Activated naive CD8-positive, alpha-beta T cell treated with anti-CD3 and anti-CD28 coated beads for 36 hours (primary cell): Measurements from ENCODE around the gene NFIA. TPM values are rescaled to one million over a fixed set of nuclear protein-coding genes. Genes with fewer than 3 reads are reported as not detected.

Experiments used
- DNase-seq: peaks from one replicate; pipeline ENCODE4 v3.0.0; 2021
- H3K27ac Mint-ChIP-seq: one replicate; pipeline ENCODE4 v1.8.0; 2022; ENCODE audit warnings: mild to moderate bottlenecking, moderate library complexity, mixed read lengths
- H3K27me3 Mint-ChIP-seq: one replicate; pipeline ENCODE4 v1.8.0; 2022; ENCODE audit warnings: mild to moderate bottlenecking, mixed read lengths
- H3K36me3 Mint-ChIP-seq: one replicate; pipeline ENCODE4 v1.8.0; 2021; ENCODE audit warnings: mild to moderate bottlenecking, mixed read lengths
- H3K4me1 Mint-ChIP-seq: one replicate; pipeline ENCODE4 v1.8.0; 2021; ENCODE audit warnings: mixed read lengths
- H3K4me3 Mint-ChIP-seq: one replicate; pipeline ENCODE4 v1.8.0; 2022; ENCODE audit warnings: mild to moderate bottlenecking, moderate library complexity, mixed read lengths
- H3K9me3 Mint-ChIP-seq: one replicate; pipeline ENCODE4 v1.8.0; 2022; ENCODE audit warnings: mixed read lengths
- total RNA-seq, 2 experiments: library from RNA; stranded (reverse); gene quantifications; one replicate each; pipeline ENCODE4 v1.2.3, GENCODE V29; 2021

Gene NFIA
- total RNA-seq, 2 experiments from 2014 or later: 1.3 to 1.7 TPM

- H3K4me3 Mint-ChIP-seq: peak overlapping the region; percentile 93
- H3K4me1 Mint-ChIP-seq: peaks cover 45% of the 10 kb centered on the region
- no peaks in the 10 kb centered on the region for H3K36me3 Mint-ChIP-seq
- peak; percentile 80 for DNase-seq
- no peaks in the 10 kb centered on the region for H3K9me3 Mint-ChIP-seq
- peaks cover 22% of the 10 kb centered on the region for H3K27me3 Mint-ChIP-seq
- peak overlapping the region; percentile 87 for H3K27ac Mint-ChIP-seq
Measured at GRCh38 chr1:61076728-61077675, 5.4 kb upstream of the NFIA start.

GRCh38 chr1:61077676-61078541 is 4.5 kb upstream of the NFIA start:
- Mint-ChIP-seq H3K4me3 (peak overlapping the region; percentile 93), H3K36me3 (no peaks in the 10 kb centered on the region), H3K27ac (peak overlapping the region; percentile 87), H3K27me3 (peaks cover 22% of the 10 kb centered on the region), H3K9me3 (no peaks in the 10 kb centered on the region), H3K4me1 (peaks cover 45% of the 10 kb centered on the region)
- peak; percentile 88 for DNase-seq

GRCh38 chr1:61078618-61079295 is 3.6 kb upstream of the NFIA start:
- DNase-seq: no peak
- H3K9me3 Mint-ChIP-seq: no peaks in the 10 kb centered on the region
- H3K4me1 Mint-ChIP-seq: peaks cover 47% of the 10 kb centered on the region
- H3K27ac Mint-ChIP-seq: peak overlapping the region; percentile 20
- peak overlapping the region; percentile 93 for H3K4me3 Mint-ChIP-seq
- H3K27me3 Mint-ChIP-seq: peaks cover 25% of the 10 kb centered on the region
- peaks cover 1% of the 10 kb centered on the region for H3K36me3 Mint-ChIP-seq

- Mint-ChIP-seq H3K4me3 (peak overlapping the region; percentile 26), H3K4me1 (peaks cover 51% of the 10 kb centered on the region), H3K27me3 (peaks cover 31% of the 10 kb centered on the region), H3K36me3 (peaks cover 2% of the 10 kb centered on the region), H3K9me3 (no peaks in the 10 kb centered on the region), H3K27ac (no peak overlapping the region)
- DNase-seq: no peak
Measured at GRCh38 chr1:61079296-61079897, 3.0 kb upstream of the NFIA start.

GRCh38 chr1:61079898-61080336 is 2.4 kb upstream of the NFIA start:
- no peak for DNase-seq
- Mint-ChIP-seq H3K36me3 (peaks cover 2% of the 10 kb centered on the region), H3K4me3 (peak overlapping the region; percentile 26), H3K4me1 (peaks cover 52% of the 10 kb centered on the region), H3K9me3 (no peaks in the 10 kb centered on the region), H3K27ac (no peak overlapping the region), H3K27me3 (peaks cover 34% of the 10 kb centered on the region)

GRCh38 chr1:61080413-61081143 is 1.8 kb upstream of the NFIA start:
- H3K36me3 Mint-ChIP-seq: peaks cover 2% of the 10 kb centered on the region
- H3K4me1 Mint-ChIP-seq: peaks cover 54% of the 10 kb centered on the region
- no peaks in the 10 kb centered on the region for H3K9me3 Mint-ChIP-seq
- peaks cover 34% of the 10 kb centered on the region for H3K27me3 Mint-ChIP-seq
- no peak overlapping the region for H3K27ac Mint-ChIP-seq
- peak overlapping the region; percentile 29 for H3K4me3 Mint-ChIP-seq
- no peak for DNase-seq

GRCh38 chr1:61081144-61081685 is 1.1 kb upstream of the NFIA start:
- Mint-ChIP-seq H3K9me3 (no peaks in the 10 kb centered on the region), H3K4me3 (peak overlapping the region; percentile 74), H3K4me1 (peaks cover 51% of the 10 kb centered on the region), H3K36me3 (peaks cover 2% of the 10 kb centered on the region), H3K27ac (peak overlapping the region; percentile 18), H3K27me3 (peaks cover 34% of the 10 kb centered on the region)
- DNase-seq: no peak

GRCh38 chr1:61081686-61082310 is 563 bp upstream of the NFIA start:
- peaks cover 34% of the 10 kb centered on the region for H3K27me3 Mint-ChIP-seq
- DNase-seq: peak; percentile 60
- peak overlapping the region; percentile 74 for H3K4me3 Mint-ChIP-seq
- H3K4me1 Mint-ChIP-seq: peaks cover 45% of the 10 kb centered on the region
- H3K36me3 Mint-ChIP-seq: peaks cover 2% of the 10 kb centered on the region
- H3K27ac Mint-ChIP-seq: peak overlapping the region; percentile 18
- no peaks in the 10 kb centered on the region for H3K9me3 Mint-ChIP-seq

- Mint-ChIP-seq H3K9me3 (no peaks in the 10 kb centered on the region), H3K36me3 (peaks cover 2% of the 10 kb centered on the region), H3K27ac (no peak overlapping the region), H3K4me3 (peak overlapping the region; percentile 83), H3K27me3 (peaks cover 31% of the 10 kb centered on the region), H3K4me1 (peaks cover 37% of the 10 kb centered on the region)
- no peak for DNase-seq
Measured at GRCh38 chr1:61083013-61083806, 849 bp downstream of the NFIA start.

GRCh38 chr1:61083807-61084440 is 1.6 kb downstream of the NFIA start:
- Mint-ChIP-seq H3K36me3 (peaks cover 2% of the 10 kb centered on the region), H3K4me1 (peaks cover 30% of the 10 kb centered on the region), H3K4me3 (peak overlapping the region; percentile 83), H3K27ac (peak overlapping the region; percentile 70), H3K27me3 (peaks cover 27% of the 10 kb centered on the region), H3K9me3 (no peaks in the 10 kb centered on the region)
- DNase-seq: no peak

GRCh38 chr1:61084491-61085031 is 2.2 kb downstream of the NFIA start:
- H3K27me3 Mint-ChIP-seq: peaks cover 21% of the 10 kb centered on the region
- no peak overlapping the region for H3K27ac Mint-ChIP-seq
- peak overlapping the region; percentile 83 for H3K4me3 Mint-ChIP-seq

More at GRCh38 chr1:61084491-61085031, 2.2 kb downstream of the NFIA start:
- DNase-seq: no peak
- Mint-ChIP-seq H3K36me3 (peaks cover 2% of the 10 kb centered on the region), H3K9me3 (no peaks in the 10 kb centered on the region), H3K4me1 (peaks cover 24% of the 10 kb centered on the region)
